Sigmoid colon (tissue), 4 donors: ENCODE results near the gene ANO1.

ENCODE experiments used
- POLR2A ChIP-seq, 2 donors: fragments of 450-650 bp; IDR thresholded peaks; one replicate each; pipeline ENCODE4 v1.6.1; 2016; ENCODE audit warnings: antibody characterized with exemption in 2 of 2, mild to moderate bottlenecking in 2 of 2, moderate library complexity in 2 of 2
- POLR2AphosphoS5 ChIP-seq, 4 donors: sonication (generic); formaldehyde crosslinking; IDR thresholded peaks; one replicate each; pipeline ENCODE4 v1.6.1; 2017; ENCODE audit warnings: antibody characterized with exemption in 4 of 4
- TF ChIP-seq, protein P1 (sequence below), 4 experiments: fragments of 450-650 bp in 3 of 4; fragments of 200-600 bp in 1 of 4; IDR thresholded peaks; one replicate each; pipeline ENCODE4 v1.5.1; 2016 to 2019; ENCODE audit warnings: antibody characterized with exemption in 4 of 4, mild to moderate bottlenecking in 3 of 4, moderate library complexity in 2 of 4

DNA sequence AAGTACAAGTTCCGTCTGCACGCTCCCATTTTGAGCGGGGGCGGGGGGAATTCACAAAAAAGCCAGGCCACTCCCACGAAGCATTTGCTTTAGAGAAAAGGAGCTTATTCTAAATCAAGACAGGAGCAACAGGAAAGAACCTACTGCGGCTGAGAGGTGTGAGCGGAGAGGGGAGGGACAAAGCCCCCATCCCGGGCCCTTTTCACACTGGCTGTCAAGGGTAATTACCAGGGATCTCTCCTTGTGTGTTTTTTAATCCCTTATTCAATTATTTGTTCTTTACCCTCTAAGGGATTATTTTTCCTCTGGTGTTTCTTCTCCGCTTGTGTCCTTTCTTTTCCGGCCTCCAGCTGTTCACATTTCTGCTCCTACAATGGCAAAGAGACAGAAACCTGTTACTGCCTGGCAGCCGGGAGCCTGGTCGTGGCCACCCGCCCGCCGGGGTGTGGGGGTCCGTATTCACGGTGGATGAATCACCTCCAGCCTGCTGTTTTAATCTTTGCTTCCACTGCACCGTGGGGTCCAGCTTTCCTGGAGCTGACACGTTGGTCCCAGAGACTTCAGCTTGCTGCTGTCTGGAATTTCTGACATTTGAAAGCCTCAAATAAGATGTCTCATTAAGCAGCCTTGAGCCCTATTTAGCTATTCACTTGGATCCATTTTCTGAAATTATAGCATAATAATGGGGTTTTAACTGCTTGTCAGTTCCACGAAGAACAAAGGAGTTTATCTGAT lies 63.5 kb downstream of the ANO1 start:
- TF ChIP-seq POLR2A (IDR thresholded peaks at IDR 0.05) (no peak), POLR2AphosphoS5 (IDR thresholded peaks at IDR 0.05) (no peak)
- TF ChIP-seq, protein P1, sequence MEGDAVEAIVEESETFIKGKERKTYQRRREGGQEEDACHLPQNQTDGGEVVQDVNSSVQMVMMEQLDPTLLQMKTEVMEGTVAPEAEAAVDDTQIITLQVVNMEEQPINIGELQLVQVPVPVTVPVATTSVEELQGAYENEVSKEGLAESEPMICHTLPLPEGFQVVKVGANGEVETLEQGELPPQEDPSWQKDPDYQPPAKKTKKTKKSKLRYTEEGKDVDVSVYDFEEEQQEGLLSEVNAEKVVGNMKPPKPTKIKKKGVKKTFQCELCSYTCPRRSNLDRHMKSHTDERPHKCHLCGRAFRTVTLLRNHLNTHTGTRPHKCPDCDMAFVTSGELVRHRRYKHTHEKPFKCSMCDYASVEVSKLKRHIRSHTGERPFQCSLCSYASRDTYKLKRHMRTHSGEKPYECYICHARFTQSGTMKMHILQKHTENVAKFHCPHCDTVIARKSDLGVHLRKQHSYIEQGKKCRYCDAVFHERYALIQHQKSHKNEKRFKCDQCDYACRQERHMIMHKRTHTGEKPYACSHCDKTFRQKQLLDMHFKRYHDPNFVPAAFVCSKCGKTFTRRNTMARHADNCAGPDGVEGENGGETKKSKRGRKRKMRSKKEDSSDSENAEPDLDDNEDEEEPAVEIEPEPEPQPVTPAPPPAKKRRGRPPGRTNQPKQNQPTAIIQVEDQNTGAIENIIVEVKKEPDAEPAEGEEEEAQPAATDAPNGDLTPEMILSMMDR (IDR thresholded peaks at IDR 0.05), result no peak
